Astrocyte (in vitro differentiated cells and primary cell): Measurements from ENCODE around the gene CMYA5. TPM values are rescaled to one million over a fixed set of nuclear protein-coding genes. Genes with fewer than 3 reads are reported as not detected.

ENCODE experiments used
- DNase-seq: peaks from one replicate; pipeline ENCODE4 v3.0.0-alpha.2; 2010; ENCODE audit warnings: low read depth
- FAIRE-seq: peaks from 2 replicates; lab custom pipeline; 2011; peaks lifted over from hg19 to GRCh38; lab: Jason Lieb, UNC
- H2AFZ ChIP-seq: 2 replicates; pipeline ENCODE4 v1.6.0; 2012; ENCODE audit warnings: low read depth, low read length, inconsistent platforms
- H3K27ac ChIP-seq: 2 replicates; pipeline ENCODE4 v1.5.1; 2011; ENCODE audit warnings: low read depth, low read length, inconsistent platforms
- H3K27me3 ChIP-seq: 2 replicates; pipeline ENCODE4 v1.6.0; 2011; ENCODE audit warnings: low read length, inconsistent platforms; ENCODE audit not compliant: insufficient read depth
- H3K36me3 ChIP-seq: 2 replicates; pipeline ENCODE4 v1.5.1; 2011; ENCODE audit warnings: low read length, inconsistent platforms; ENCODE audit not compliant: insufficient read depth
- H3K4me1 ChIP-seq: 2 replicates; pipeline ENCODE4 v1.5.1; 2011; ENCODE audit warnings: low read length, inconsistent platforms; ENCODE audit not compliant: insufficient read depth
- H3K4me2 ChIP-seq: 2 replicates; pipeline ENCODE4 v1.6.0; 2012; ENCODE audit warnings: low read length, inconsistent platforms
- H3K4me3 ChIP-seq: 2 replicates; pipeline ENCODE4 v1.5.1; 2011; ENCODE audit warnings: low read depth, mild to moderate bottlenecking, low read length, inconsistent platforms; ENCODE audit not compliant: insufficient read depth
- H3K79me2 ChIP-seq: 2 replicates; pipeline ENCODE4 v1.6.0; 2012; ENCODE audit warnings: mild to moderate bottlenecking, low read length, inconsistent platforms; ENCODE audit not compliant: insufficient read depth
- H3K9ac ChIP-seq: 2 replicates; pipeline ENCODE4 v1.6.0; 2012; ENCODE audit warnings: mild to moderate bottlenecking, low read length, inconsistent platforms
- H3K9me3 ChIP-seq: 2 replicates; pipeline ENCODE4 v1.5.1; 2012; ENCODE audit warnings: low read depth, mild to moderate bottlenecking, low read length, inconsistent platforms; ENCODE audit not compliant: insufficient read depth
- H4K20me1 ChIP-seq: 2 replicates; pipeline ENCODE4 v1.6.0; 2012; ENCODE audit warnings: low read length, inconsistent platforms; ENCODE audit not compliant: insufficient read depth
- H3K27ac Mint-ChIP-seq: one replicate; pipeline ENCODE4 v1.8.0; 2021; ENCODE audit warnings: mild to moderate bottlenecking, mixed read lengths; ENCODE audit not compliant: unreplicated experiment
- H3K27me3 Mint-ChIP-seq: one replicate; pipeline ENCODE4 v1.8.0; 2021; ENCODE audit warnings: low read depth, mixed read lengths; ENCODE audit not compliant: unreplicated experiment
- H3K36me3 Mint-ChIP-seq: one replicate; pipeline ENCODE4 v1.8.0; 2021; ENCODE audit warnings: low read depth, mixed read lengths; ENCODE audit not compliant: unreplicated experiment
- H3K4me1 Mint-ChIP-seq: one replicate; pipeline ENCODE4 v1.8.0; 2021; ENCODE audit warnings: low read depth, mixed read lengths; ENCODE audit not compliant: unreplicated experiment
- H3K4me3 Mint-ChIP-seq: one replicate; pipeline ENCODE4 v1.8.0; 2021; ENCODE audit warnings: mild to moderate bottlenecking, moderate library complexity, mixed read lengths; ENCODE audit not compliant: unreplicated experiment
- H3K9me3 Mint-ChIP-seq: one replicate; pipeline ENCODE4 v1.8.0; 2021; ENCODE audit warnings: mild to moderate bottlenecking, mixed read lengths; ENCODE audit not compliant: unreplicated experiment
- CTCF ChIP-seq: IDR thresholded peaks from 2 replicates; pipeline ENCODE4 v1.5.1; 2011; ENCODE audit warnings: low read depth, mild to moderate bottlenecking, inconsistent platforms, low read length, moderate library complexity; ENCODE audit not compliant: insufficient read depth
- EZH2 ChIP-seq: IDR thresholded peaks from 2 replicates; pipeline ENCODE4 v1.6.1; 2012; ENCODE audit warnings: mild to moderate bottlenecking, low read length, inconsistent platforms; ENCODE audit not compliant: insufficient read depth
- total RNA-seq: library from RNA; stranded (reverse); gene quantifications from 2 replicates; pipeline ENCODE4 v1.2.1, GENCODE V29; 2021

The CMYA5 gene
- total RNA-seq, 1 donor from 2014 or later, result 1.2 TPM

GRCh38 chr5:79787448-79787847 lies 97.8 kb downstream of the CMYA5 start:
- H3K4me1 ChIP-seq, result no peaks in the 10 kb centered on the region
- no peak overlapping the region for H3K4me2 ChIP-seq
- Mint-ChIP-seq H3K4me1 (no peaks in the 10 kb centered on the region), H3K36me3 (peaks cover 3% of the 10 kb centered on the region), H3K27me3 (peaks cover 8% of the 10 kb centered on the region), H3K27ac (no peak overlapping the region), H3K9me3 (peaks cover 4% of the 10 kb centered on the region), H3K4me3 (no peak overlapping the region)
- TF ChIP-seq CTCF, result no peak
- no peak for FAIRE-seq
- no peak overlapping the region for H3K9ac ChIP-seq
- no peak for DNase-seq
- H3K4me3 ChIP-seq, result no peak overlapping the region
- no peaks in the 10 kb centered on the region for H3K27me3 ChIP-seq
- no peaks in the 10 kb centered on the region for H3K79me2 ChIP-seq
- no peaks in the 10 kb centered on the region for H3K36me3 ChIP-seq
- no peaks in the 10 kb centered on the region for H4K20me1 ChIP-seq
- no peak overlapping the region for H3K27ac ChIP-seq
- no peaks in the 10 kb centered on the region for H3K9me3 ChIP-seq
- no peak overlapping the region for H2AFZ ChIP-seq

- Histone ChIP-seq H3K36me3 (no peaks in the 10 kb centered on the region), H3K9me3 (no peaks in the 10 kb centered on the region), H3K79me2 (no peaks in the 10 kb centered on the region), H3K27me3 (no peaks in the 10 kb centered on the region), H4K20me1 (no peaks in the 10 kb centered on the region), H3K9ac (no peak overlapping the region), H3K4me3 (no peak overlapping the region), H3K27ac (no peak overlapping the region), H3K4me2 (no peak overlapping the region), H2AFZ (no peak overlapping the region), H3K4me1 (no peaks in the 10 kb centered on the region)
- DNase-seq (no peak), FAIRE-seq (no peak)
- H3K4me3 Mint-ChIP-seq, result no peak overlapping the region
- peaks cover 3% of the 10 kb centered on the region for H3K36me3 Mint-ChIP-seq
- H3K27me3 Mint-ChIP-seq, result peaks cover 13% of the 10 kb centered on the region
- peaks cover 4% of the 10 kb centered on the region for H3K9me3 Mint-ChIP-seq
- TF ChIP-seq EZH2, result no peak
- no peak for TF ChIP-seq CTCF
- H3K4me1 Mint-ChIP-seq, result peaks cover 10% of the 10 kb centered on the region
- H3K27ac Mint-ChIP-seq, result no peak overlapping the region
Observed at GRCh38 chr5:79791843-79792242, 102.2 kb downstream of the CMYA5 start.

- no peaks in the 10 kb centered on the region for H3K79me2 ChIP-seq
- Mint-ChIP-seq H3K36me3 (peaks cover 3% of the 10 kb centered on the region), H3K27me3 (peaks cover 13% of the 10 kb centered on the region), H3K4me3 (no peak overlapping the region), H3K9me3 (peaks cover 4% of the 10 kb centered on the region), H3K27ac (no peak overlapping the region), H3K4me1 (peaks cover 10% of the 10 kb centered on the region)
- DNase-seq (no peak), FAIRE-seq (no peak)
- H3K4me1 ChIP-seq, result no peaks in the 10 kb centered on the region
- TF ChIP-seq EZH2 (no peak), CTCF (no peak)
- H3K27ac ChIP-seq, result no peak overlapping the region
- no peak overlapping the region for H2AFZ ChIP-seq
- no peak overlapping the region for H3K4me3 ChIP-seq
- H4K20me1 ChIP-seq, result no peaks in the 10 kb centered on the region
- no peak overlapping the region for H3K9ac ChIP-seq
- no peak overlapping the region for H3K4me2 ChIP-seq
- no peaks in the 10 kb centered on the region for H3K36me3 ChIP-seq
- H3K9me3 ChIP-seq, result no peaks in the 10 kb centered on the region
- no peaks in the 10 kb centered on the region for H3K27me3 ChIP-seq
Observed at GRCh38 chr5:79792463-79792862, 102.8 kb downstream of the CMYA5 start.
